ENCODE results near the gene IL32.
A peak's percentile ranks its signal among the peaks of the same experiment; 100 is the strongest.

Gene IL32

DNA sequence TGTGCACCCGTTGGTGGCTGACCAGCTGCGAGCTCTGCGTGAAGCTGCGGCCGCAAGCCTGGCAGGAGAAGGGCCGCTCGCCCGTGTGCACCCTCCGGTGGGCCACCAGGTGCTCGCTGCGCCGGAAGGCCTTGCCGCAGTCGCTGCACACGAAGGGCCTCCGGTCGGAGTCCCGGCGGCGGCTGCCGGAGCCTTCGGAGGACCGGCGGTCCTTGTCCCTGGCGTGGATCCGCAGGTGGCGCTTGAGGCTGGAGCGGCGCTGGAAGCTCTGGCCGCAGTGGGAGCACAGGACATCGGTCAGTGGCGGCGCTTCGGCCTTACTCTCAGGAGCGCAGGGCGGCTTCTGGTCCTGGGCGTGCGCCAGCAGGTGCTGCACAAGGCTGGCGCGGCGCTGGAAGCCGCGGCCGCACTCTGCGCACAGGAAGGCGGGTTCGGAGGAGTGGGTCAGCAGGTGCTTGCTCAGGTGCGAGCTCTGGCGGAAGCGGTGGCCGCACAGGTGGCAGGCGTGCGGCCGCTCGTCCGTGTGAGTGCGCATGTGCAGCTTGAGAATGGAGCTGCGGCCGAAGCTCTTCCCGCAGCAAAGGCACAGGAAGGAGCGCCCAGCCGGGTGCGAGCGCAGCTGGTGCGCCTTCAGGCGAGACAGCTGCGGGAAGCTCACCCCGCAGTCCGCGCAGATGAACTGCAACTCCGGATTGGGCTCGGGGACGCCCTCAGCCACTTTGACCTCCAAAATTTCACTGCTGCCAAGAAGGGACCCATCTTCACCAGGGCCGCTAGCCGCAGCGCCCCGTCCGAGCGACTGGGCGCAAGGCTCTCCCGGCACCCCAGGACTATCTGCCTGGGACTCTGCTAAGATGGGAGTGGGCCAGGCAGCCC lies 24.5 kb downstream of the IL32 start:
- DNase-seq (ENCODE audit: low spot score) = no peak
- FAIRE-seq = no peak

DNA sequence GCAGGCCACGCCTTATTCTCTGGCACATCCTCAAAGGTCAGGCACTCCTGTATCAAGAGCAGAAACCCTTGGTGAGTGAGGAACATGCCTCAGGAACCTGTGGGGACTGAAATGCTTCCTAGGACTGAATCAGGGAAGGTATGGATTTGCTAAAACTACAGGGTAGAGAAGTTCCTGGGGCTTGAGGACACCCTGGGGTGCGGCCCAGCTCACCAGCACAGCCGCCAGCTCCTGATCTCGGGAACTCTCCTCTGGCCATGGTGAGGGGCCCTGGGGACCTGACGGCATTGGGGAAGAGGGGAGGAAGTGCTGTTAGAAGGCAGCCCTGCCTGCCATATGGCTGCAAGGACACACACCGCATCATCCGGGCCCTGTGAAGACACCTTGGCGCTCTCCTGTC lies 26.1 kb downstream of the IL32 start:
- FAIRE-seq = no peak
- DNase-seq (ENCODE audit: low spot score) = peak; percentile 4

- FAIRE-seq = no peak
- DNase-seq (ENCODE audit: low spot score) = no peak
Observed at GRCh38 chr16:3092501-3092941, 27.1 kb downstream of the IL32 start.

GRCh38 chr16:3094289-3095027 lies 29.0 kb downstream of the IL32 start:
- FAIRE-seq (no peak), DNase-seq (ENCODE audit: low spot score) (peak; percentile 24)

DNA sequence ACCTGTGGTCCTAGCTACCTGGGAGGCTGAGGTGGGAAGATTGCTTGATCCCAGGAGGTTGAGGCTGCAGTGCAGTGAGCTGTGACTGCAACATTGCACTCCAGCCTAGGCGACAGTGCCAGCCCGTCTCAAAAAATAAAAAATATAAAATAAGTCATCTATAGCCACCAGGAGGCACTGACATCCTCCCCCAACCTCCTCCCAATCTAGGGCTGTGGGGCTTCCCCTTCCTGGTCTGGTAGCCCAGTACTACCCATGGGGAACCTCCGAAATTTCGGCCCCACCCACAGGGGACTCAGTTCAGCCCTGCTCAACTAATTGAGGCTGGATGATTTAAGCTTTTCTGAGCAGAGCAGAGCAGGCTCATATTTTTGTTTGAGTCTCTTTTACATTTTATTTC lies 30.4 kb downstream of the IL32 start:
- FAIRE-seq (no peak), DNase-seq (ENCODE audit: low spot score) (no peak)

GRCh38 chr16:3096362-3096761 lies 30.9 kb downstream of the IL32 start:
- FAIRE-seq = no peak

DNA sequence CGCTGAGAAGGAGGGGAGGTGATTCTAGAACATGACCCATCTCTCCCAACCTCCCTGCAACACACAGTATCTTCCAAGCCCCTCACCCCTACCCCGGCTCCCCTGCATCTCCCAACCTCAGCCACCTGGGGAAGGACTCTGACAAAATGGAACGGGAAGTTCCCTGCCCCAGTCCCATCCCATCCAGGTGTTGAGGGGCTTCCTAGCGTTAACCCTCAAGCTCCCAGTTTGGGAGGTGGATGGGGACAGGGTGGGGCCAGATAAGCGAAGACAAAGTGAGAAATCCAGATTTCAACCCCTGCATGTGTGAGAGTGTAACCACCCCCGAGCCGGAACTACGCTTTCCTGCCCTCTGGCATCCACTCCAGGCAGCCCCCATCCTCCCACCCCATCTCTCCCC lies 31.8 kb downstream of the IL32 start:
- FAIRE-seq = no peak

More at GRCh38 chr16:3096362-3096761, 30.9 kb downstream of the IL32 start:
- no peak for DNase-seq (ENCODE audit: low spot score)

GRCh38 chr16:3098459-3099394 lies 33.3 kb downstream of the IL32 start, which contains the start of gene ZSCAN10:
TSS of gene ZSCAN10 (minus strand) at chr16:3099294. CDS start at chr16:3092937, 6,357 bp downstream.
- FAIRE-seq (no peak), DNase-seq (ENCODE audit: low spot score) (no peak)

More for the DNA sequence above, 31.8 kb downstream of the IL32 start:
- no peak for DNase-seq (ENCODE audit: low spot score)

- DNase-seq (ENCODE audit: low spot score) = no peak
- no peak for FAIRE-seq
Observed at GRCh38 chr16:3099395-3099731, 33.9 kb downstream of the IL32 start.

- FAIRE-seq = no peak
Observed at GRCh38 chr16:3099732-3100499, 34.5 kb downstream of the IL32 start.

GRCh38 chr16:3101018-3101840 lies 35.8 kb downstream of the IL32 start:
- FAIRE-seq (no peak), DNase-seq (ENCODE audit: low spot score) (peak; percentile 61)

More at GRCh38 chr16:3099732-3100499, 34.5 kb downstream of the IL32 start:
- DNase-seq (ENCODE audit: low spot score) = peak; percentile 79

DNA sequence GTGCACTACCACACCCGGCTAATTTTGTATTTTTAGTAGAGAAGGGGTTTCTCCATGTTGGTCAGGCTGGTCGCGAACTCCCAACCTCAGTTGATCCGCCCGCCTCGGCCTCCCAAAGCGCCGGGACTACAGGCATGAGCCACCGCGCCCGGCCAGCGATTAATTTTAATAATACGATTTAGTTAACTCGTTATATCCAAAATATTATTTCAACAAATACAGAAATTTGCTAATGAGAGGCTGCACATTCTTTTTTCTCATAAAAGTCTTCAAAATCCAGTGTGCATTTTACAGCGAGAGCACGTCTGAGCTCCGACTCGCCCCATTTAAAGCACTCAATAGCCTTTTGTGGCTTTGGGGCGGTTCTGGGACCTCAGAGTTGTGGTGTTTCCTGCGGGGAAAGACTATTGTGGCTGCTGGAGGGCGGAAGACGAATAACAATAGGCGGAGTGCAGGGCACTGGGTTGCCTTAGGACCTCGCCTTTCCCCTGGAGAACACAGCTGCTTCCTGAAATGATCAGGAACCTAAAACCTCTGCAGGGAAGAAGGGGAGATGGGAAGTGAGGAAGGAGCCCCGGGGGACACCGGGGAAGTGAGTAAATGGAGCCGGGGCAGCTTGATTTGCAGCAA lies 36.5 kb downstream of the IL32 start:
- FAIRE-seq (no peak), DNase-seq (ENCODE audit: low spot score) (no peak)

DNA sequence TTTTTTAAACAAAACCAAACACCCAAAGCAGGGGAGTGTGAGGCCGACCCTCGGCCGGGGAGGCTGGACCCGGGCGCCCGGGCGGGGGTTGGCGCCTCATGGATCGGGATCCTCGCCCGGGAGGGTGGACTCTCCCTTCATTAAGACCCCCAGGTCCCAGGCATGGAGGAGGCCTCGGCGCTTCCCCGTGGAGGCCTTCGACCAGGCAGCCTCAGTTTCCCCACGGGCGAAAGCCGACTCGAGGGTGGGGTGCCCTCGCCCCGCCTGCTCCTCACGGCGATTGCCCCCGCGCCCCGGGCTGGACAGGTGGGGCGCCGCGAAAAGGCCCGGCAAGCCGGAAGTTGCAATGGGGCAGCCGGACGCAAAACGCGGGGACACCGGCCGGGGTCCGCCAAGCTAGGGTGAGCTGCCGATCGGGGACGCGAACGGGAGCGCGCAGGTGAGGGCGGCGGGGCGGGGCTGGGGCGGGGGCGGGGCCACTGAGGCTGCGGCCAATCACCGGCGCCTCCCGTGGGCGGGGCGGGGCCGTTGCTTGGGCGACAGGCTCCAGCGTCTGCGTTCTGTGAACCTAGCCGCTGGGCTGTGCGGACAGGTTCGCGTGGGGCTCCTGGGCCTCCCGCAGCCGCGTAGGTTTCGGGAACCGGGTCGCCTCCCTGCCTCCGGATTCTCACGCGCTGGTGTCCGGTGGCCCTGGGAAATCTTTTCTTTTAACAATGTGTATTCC lies 40.9 kb downstream of the IL32 start:
- no peak for FAIRE-seq
- peak; percentile 99 for DNase-seq (ENCODE audit: low spot score)

DNA sequence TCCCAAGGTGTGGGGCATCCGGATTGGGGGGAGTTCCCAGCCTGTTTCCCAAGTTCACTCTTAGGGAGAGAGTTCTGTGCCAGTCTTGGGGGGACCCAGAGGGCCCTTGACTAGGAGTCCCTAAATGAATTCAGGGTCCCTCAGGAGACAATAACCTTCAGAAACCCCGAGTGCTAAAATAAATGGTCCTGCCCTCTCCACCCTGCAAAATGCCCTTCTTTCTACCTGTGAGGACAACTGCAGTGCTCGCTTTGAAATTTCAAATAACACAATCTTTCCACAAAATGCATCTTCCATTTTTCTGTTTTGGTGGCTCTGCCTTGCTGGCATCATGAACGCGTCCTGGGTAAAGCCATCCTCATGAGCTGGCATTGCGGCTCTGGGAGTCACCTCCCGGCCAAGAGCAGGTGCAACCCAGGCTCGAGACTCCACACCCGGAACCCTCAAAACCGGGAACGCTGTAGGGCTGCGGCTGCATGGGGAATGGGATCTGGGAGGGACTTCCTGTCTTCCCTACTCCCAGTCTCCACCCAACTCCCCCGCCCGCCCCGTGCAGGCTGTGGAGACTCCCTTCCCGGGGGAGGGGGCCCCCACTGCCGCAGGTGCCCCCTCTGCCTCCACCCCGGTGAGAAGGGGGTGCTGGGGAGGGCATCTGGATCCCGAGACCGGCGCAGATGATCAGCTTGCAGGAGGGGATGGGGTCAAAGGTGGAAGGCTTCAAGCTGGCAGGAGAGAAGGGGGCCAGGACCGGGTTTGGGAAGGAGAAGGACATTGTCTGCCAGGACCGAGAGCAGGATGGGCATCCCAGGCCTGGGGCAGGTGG lies 46.8 kb downstream of the IL32 start, which contains the start of gene ZNF205:
TSS of gene ZNF205 (plus strand) at position 529 of the 823 bp plus-strand sequence. CDS start 845 bp downstream, outside the sequence.
- DNase-seq (ENCODE audit: low spot score) = peak; percentile 90
- FAIRE-seq = peak; percentile 61

DNA sequence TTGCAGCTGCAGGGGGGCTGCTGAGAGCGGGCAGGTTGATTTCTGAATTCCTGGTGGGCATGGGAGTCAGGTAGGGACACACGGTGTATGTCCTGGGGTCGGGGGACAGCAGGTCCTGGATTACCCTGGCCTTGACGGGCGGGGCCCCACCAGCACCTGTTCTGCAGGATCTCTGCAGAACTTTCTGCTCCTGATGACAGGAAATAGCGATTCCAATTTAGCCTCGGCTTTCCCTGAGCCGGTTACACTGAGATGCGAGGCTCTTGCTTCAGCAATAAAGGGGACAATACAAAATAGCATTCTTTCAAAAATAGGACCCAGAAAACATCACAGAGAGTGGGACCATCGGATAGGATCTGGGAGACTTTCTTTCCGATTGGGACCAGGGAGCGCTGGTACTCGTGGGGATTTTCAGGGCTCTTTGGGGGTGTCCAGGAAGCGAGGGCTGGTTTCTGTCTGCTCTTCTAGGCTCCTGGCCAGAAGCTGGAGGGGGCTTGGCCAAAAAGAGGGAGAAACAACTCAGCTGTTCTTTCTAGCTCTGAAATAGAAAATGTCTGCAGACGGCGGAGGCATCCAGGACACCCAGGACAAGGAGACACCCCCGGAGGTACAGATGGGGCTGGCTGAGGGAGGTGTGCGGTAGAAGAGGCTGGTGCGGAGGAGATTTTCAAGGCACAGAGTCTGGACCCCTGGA lies 47.6 kb downstream of the IL32 start:
- no peak for FAIRE-seq
- no peak for DNase-seq (ENCODE audit: low spot score)

GRCh38 chr16:3113765-3114479 lies 48.5 kb downstream of the IL32 start:
- DNase-seq (ENCODE audit: low spot score) = no peak
- no peak for FAIRE-seq

All from urothelium cell line (cell line).